ENCODE measurements around the gene KCNJ16.

DNA sequence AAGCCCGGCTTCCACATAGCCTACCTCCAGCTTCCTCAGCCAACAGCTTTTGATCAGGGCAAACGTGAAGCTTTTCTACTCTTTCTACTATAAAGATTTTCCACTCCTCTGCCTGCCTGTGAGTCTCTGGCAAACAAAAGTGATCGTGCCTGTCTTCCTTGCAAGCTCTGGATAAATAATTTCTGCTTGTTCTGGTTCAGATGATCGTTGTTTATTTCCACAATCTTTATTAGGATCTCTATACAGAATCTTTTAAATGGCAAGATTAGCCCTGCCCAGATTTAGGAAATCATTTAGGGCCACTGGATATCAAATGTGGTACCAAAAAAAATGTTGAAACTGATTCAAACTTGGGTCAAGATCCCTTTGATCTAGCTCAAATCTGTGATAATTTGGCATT lies 20.4 kb downstream of the KCNJ16 start:
- TF ChIP-seq, protein P1, sequence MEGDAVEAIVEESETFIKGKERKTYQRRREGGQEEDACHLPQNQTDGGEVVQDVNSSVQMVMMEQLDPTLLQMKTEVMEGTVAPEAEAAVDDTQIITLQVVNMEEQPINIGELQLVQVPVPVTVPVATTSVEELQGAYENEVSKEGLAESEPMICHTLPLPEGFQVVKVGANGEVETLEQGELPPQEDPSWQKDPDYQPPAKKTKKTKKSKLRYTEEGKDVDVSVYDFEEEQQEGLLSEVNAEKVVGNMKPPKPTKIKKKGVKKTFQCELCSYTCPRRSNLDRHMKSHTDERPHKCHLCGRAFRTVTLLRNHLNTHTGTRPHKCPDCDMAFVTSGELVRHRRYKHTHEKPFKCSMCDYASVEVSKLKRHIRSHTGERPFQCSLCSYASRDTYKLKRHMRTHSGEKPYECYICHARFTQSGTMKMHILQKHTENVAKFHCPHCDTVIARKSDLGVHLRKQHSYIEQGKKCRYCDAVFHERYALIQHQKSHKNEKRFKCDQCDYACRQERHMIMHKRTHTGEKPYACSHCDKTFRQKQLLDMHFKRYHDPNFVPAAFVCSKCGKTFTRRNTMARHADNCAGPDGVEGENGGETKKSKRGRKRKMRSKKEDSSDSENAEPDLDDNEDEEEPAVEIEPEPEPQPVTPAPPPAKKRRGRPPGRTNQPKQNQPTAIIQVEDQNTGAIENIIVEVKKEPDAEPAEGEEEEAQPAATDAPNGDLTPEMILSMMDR (CRISPR knock-in tag; IDR thresholded peaks at IDR 0.05), result no peak
- TF ChIP-seq POLR2A (IDR thresholded peaks at IDR 0.05; ENCODE audit: insufficient read depth in 1 of 2, low read depth in 2 of 2, low read length in 2 of 2), result no peak
- no peak for TF ChIP-seq RFX5 (IDR thresholded peaks at IDR 0.05; ENCODE audit: low read depth, low read length)
- no peak for TF ChIP-seq SALL2 (CRISPR knock-in tag; IDR thresholded peaks at IDR 0.05)
- TF ChIP-seq, protein P2, sequence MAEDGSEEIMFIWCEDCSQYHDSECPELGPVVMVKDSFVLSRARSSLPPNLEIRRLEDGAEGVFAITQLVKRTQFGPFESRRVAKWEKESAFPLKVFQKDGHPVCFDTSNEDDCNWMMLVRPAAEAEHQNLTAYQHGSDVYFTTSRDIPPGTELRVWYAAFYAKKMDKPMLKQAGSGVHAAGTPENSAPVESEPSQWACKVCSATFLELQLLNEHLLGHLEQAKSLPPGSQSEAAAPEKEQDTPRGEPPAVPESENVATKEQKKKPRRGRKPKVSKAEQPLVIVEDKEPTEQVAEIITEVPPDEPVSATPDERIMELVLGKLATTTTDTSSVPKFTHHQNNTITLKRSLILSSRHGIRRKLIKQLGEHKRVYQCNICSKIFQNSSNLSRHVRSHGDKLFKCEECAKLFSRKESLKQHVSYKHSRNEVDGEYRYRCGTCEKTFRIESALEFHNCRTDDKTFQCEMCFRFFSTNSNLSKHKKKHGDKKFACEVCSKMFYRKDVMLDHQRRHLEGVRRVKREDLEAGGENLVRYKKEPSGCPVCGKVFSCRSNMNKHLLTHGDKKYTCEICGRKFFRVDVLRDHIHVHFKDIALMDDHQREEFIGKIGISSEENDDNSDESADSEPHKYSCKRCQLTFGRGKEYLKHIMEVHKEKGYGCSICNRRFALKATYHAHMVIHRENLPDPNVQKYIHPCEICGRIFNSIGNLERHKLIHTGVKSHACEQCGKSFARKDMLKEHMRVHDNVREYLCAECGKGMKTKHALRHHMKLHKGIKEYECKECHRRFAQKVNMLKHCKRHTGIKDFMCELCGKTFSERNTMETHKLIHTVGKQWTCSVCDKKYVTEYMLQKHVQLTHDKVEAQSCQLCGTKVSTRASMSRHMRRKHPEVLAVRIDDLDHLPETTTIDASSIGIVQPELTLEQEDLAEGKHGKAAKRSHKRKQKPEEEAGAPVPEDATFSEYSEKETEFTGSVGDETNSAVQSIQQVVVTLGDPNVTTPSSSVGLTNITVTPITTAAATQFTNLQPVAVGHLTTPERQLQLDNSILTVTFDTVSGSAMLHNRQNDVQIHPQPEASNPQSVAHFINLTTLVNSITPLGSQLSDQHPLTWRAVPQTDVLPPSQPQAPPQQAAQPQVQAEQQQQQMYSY (CRISPR knock-in tag; IDR thresholded peaks at IDR 0.05), result no peak
- TF ChIP-seq, protein P3, sequence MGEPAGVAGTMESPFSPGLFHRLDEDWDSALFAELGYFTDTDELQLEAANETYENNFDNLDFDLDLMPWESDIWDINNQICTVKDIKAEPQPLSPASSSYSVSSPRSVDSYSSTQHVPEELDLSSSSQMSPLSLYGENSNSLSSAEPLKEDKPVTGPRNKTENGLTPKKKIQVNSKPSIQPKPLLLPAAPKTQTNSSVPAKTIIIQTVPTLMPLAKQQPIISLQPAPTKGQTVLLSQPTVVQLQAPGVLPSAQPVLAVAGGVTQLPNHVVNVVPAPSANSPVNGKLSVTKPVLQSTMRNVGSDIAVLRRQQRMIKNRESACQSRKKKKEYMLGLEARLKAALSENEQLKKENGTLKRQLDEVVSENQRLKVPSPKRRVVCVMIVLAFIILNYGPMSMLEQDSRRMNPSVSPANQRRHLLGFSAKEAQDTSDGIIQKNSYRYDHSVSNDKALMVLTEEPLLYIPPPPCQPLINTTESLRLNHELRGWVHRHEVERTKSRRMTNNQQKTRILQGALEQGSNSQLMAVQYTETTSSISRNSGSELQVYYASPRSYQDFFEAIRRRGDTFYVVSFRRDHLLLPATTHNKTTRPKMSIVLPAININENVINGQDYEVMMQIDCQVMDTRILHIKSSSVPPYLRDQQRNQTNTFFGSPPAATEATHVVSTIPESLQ (CRISPR knock-in tag; conservative IDR thresholded peaks at IDR 0.05), result no peak
- TF ChIP-seq, protein P4, sequence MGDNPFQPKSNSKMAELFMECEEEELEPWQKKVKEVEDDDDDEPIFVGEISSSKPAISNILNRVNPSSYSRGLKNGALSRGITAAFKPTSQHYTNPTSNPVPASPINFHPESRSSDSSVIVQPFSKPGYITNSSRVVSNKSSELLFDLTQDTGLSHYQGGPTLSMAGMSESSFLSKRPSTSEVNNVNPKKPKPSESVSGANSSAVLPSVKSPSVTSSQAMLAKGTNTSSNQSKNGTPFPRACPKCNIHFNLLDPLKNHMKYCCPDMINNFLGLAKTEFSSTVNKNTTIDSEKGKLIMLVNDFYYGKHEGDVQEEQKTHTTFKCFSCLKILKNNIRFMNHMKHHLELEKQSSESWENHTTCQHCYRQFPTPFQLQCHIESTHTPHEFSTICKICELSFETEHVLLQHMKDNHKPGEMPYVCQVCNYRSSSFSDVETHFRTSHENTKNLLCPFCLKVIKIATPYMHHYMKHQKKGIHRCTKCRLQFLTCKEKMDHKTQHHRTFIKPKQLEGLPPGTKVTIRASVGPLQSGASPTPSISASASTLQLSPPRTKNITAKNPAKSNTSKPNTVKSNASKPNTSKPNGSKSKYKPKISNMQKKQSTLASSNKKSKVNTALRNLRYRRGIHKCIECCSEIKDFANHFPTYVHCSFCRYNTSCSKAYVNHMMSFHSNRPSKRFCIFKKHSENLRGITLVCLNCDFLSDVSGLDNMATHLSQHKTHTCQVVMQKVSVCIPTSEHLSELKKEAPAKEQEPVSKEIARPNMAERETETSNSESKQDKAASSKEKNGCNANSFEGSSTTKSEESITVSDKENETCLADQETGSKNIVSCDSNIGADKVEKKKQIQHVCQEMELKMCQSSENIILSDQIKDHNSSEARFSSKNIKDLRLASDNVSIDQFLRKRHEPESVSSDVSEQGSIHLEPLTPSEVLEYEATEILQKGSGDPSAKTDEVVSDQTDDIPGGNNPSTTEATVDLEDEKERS (CRISPR knock-in tag; IDR thresholded peaks at IDR 0.05), result no peak
- TF ChIP-seq, protein P5, sequence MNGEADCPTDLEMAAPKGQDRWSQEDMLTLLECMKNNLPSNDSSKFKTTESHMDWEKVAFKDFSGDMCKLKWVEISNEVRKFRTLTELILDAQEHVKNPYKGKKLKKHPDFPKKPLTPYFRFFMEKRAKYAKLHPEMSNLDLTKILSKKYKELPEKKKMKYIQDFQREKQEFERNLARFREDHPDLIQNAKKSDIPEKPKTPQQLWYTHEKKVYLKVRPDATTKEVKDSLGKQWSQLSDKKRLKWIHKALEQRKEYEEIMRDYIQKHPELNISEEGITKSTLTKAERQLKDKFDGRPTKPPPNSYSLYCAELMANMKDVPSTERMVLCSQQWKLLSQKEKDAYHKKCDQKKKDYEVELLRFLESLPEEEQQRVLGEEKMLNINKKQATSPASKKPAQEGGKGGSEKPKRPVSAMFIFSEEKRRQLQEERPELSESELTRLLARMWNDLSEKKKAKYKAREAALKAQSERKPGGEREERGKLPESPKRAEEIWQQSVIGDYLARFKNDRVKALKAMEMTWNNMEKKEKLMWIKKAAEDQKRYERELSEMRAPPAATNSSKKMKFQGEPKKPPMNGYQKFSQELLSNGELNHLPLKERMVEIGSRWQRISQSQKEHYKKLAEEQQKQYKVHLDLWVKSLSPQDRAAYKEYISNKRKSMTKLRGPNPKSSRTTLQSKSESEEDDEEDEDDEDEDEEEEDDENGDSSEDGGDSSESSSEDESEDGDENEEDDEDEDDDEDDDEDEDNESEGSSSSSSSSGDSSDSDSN (CRISPR knock-in tag; IDR thresholded peaks at IDR 0.05), result no peak
- TF ChIP-seq ZNF790 (CRISPR knock-in tag; IDR thresholded peaks at IDR 0.05; ENCODE audit: borderline replicate concordance), result no peak
- TF ChIP-seq ZNF34 (CRISPR knock-in tag; IDR thresholded peaks at IDR 0.05; ENCODE audit: borderline replicate concordance), result no peak

Data from HepG2 (cell line).